ENCODE measurements around the gene DACT2. TPM values are rescaled to one million over a fixed set of nuclear protein-coding genes. Genes with fewer than 3 reads are reported as not detected.

DACT2 gene
- total and polyA plus RNA-seq, 9 of the 15 experiments (the other 6 are each of a cell fraction or from before 2014, with no cell fraction given): not detected

DNA sequence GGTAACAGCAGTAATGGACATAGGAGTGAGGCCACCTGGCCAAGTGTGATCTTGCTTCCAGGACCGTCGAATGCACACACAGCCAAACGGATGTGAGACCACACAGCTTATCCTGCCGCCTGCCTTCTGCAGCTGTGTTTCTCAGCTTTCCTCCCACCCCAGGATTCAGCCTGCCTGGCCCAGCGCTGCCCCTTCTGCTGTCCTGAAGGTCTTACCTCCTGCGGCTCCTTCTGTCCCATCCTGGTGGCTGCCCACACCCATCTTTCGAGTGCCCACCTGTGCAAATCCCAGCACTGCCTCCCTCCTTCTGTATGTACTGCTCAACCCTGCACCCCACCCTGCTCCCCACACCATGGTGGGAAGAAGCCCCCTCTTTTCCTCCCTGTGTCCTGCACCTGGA, 49.4 kb upstream of the DACT2 start:
- POLR2A ChIA-PET: interaction anchor here (0.5 to 0.6 kb wide), 2 partner anchors 45 to 641 kb away, joined by 3 to 5 read pairs; no protein-coding TSS in a partner anchor
- ATAC-seq: no peak
- CTCF ChIA-PET (ENCODE audit: low intra/inter-chr PET ratio): no interaction called here
- no TSS peak for BruUV-seq (replicated peaks)
- FAIRE-seq: no peak
- in situ Hi-C loops (cut with MboI): no loop called here
- Histone ChIP-seq H3K9me1 (ENCODE audit: control insufficient read depth, insufficient read depth, low read length) (no peaks in the 10 kb centered on the region), H3K4me1 (replicated peaks in 1 of 2; ENCODE audit: control insufficient read depth in 2 of 2, insufficient read depth in 2 of 2, low read length in 2 of 2) (peaks cover 0 to 11% of the 10 kb centered on the region in 2 experiments; a peak in 2 of 5 replicates), H3K9me3 (replicated peaks; ENCODE audit: control insufficient read depth, insufficient read depth, low read depth, low read length) (no peaks in the 10 kb centered on the region), H3K4me2 (ENCODE audit: insufficient read depth, low read length) (no peak overlapping the region), H3K27ac (ENCODE audit: extremely low read depth, low read depth, low read length) (no peak overlapping the region), H3K27me3 (ENCODE audit: control insufficient read depth in 2 of 2, insufficient read depth in 2 of 2, low read length in 2 of 2) (peaks cover 31 to 82% of the 10 kb centered on the region in 2 experiments), H3K79me2 (ENCODE audit: control insufficient read depth, insufficient read depth, low read length) (no peaks in the 10 kb centered on the region), H2AFZ (ENCODE audit: low read depth, low read length) (no peak overlapping the region), H3K36me3 (ENCODE audit: control insufficient read depth, insufficient read depth, low read length) (no peaks in the 10 kb centered on the region), H3K4me3 (no peak overlapping the region), H3K9ac (ENCODE audit: insufficient read depth in 1 of 2, low read depth in 2 of 2, low read length in 2 of 2) (no peak overlapping the region), H4K20me1 (replicated peaks; ENCODE audit: control insufficient read depth, insufficient read depth, low read length) (peaks cover 4% of the 10 kb centered on the region)
- WGBS (ENCODE audit: insufficient coverage, low coverage, missing lambda C conversion rate): under 1% methylated on average over 7 of the region's 7 CpGs
- DNase-seq (ENCODE audit: extremely low read depth in 1 of 4, low spot score in 3 of 4): no peak
- intact Hi-C loops (cut with micrococcal nuclease): no loop called here
- TF ChIP-seq SIX5 (IDR thresholded peaks at IDR 0.05; ENCODE audit: borderline replicate concordance in 1 of 2, insufficient read depth in 1 of 2, low read depth in 1 of 2, low read length in 2 of 2) (no peak), TAL1 (IDR thresholded peaks at IDR 0.05) (no peak), SRF (CRISPR knock-in tag; IDR thresholded peaks at IDR 0.05) (no peak), YBX1 (IDR thresholded peaks at IDR 0.05) (no peak), AFF1 (IDR thresholded peaks at IDR 0.05; ENCODE audit: low read depth in 1 of 2, partially characterized antibody in 2 of 2) (no peak), CBX8 (IDR thresholded peaks at IDR 0.05; ENCODE audit: borderline replicate concordance, extremely low read depth, low read depth, low read length, poor library complexity, severe bottlenecking) (no peak), ZNF551 (CRISPR knock-in tag; IDR thresholded peaks at IDR 0.05) (no peak), ZNF583 (CRISPR knock-in tag; IDR thresholded peaks at IDR 0.05) (no peak), ZNF121 (CRISPR knock-in tag; conservative IDR thresholded peaks at IDR 0.05) (no peak), NBN (IDR thresholded peaks at IDR 0.05; ENCODE audit: low read depth) (no peak), EP400 (IDR thresholded peaks at IDR 0.05) (no peak), TCF3 (CRISPR knock-in tag; IDR thresholded peaks at IDR 0.05) (no peak)
- TF ChIP-seq, protein P1, sequence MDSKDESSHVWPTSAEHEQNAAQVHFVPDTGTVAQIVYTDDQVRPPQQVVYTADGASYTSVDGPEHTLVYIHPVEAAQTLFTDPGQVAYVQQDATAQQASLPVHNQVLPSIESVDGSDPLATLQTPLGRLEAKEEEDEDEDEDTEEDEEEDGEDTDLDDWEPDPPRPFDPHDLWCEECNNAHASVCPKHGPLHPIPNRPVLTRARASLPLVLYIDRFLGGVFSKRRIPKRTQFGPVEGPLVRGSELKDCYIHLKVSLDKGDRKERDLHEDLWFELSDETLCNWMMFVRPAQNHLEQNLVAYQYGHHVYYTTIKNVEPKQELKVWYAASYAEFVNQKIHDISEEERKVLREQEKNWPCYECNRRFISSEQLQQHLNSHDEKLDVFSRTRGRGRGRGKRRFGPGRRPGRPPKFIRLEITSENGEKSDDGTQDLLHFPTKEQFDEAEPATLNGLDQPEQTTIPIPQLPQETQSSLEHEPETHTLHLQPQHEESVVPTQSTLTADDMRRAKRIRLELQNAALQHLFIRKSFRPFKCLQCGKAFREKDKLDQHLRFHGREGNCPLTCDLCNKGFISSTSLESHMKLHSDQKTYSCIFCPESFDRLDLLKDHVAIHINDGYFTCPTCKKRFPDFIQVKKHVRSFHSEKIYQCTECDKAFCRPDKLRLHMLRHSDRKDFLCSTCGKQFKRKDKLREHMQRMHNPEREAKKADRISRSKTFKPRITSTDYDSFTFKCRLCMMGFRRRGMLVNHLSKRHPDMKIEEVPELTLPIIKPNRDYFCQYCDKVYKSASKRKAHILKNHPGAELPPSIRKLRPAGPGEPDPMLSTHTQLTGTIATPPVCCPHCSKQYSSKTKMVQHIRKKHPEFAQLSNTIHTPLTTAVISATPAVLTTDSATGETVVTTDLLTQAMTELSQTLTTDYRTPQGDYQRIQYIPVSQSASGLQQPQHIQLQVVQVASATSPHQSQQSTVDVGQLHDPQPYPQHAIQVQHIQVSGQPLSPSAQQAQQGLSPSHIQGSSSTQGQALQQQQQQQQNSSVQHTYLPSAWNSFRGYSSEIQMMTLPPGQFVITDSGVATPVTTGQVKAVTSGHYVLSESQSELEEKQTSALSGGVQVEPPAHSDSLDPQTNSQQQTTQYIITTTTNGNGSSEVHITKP (IDR thresholded peaks at IDR 0.05; ENCODE audit: partially characterized antibody): no peak
- TF ChIP-seq, protein P2, sequence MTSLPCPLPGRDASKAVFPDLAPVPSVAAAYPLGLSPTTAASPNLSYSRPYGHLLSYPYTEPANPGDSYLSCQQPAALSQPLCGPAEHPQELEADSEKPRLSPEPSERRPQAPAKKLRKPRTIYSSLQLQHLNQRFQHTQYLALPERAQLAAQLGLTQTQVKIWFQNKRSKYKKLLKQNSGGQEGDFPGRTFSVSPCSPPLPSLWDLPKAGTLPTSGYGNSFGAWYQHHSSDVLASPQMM (CRISPR knock-in tag; IDR thresholded peaks at IDR 0.05): no peak
